Endothelial cell of umbilical vein (primary cell): ENCODE results near the gene LEMD3.

Source experiments
- CTCF ChIP-seq, 2 donors: IDR thresholded peaks; 1 replicate in 1 of 2; 2 replicates in 1 of 2; pipeline ENCODE4 v1.5.1; 2011; ENCODE audit warnings: low read length in 2 of 2, mild to moderate bottlenecking in 2 of 2, moderate library complexity in 2 of 2, control low read depth in 1 of 2, inconsistent platforms in 1 of 2, low read depth in 1 of 2; ENCODE audit not compliant: insufficient read depth in 1 of 2; ENCODE audit errors: extremely low read depth in 1 of 2
- EZH2 ChIP-seq: IDR thresholded peaks from 2 replicates; pipeline ENCODE4 v1.6.1; 2012; ENCODE audit warnings: borderline replicate concordance, low read depth, mild to moderate bottlenecking, moderate library complexity, low read length, inconsistent platforms; ENCODE audit not compliant: severe bottlenecking
- FOS ChIP-seq: IDR thresholded peaks from 2 replicates; pipeline ENCODE4 v1.6.1; 2011; ENCODE audit warnings: mild to moderate bottlenecking, low read length, moderate library complexity, borderline replicate concordance; ENCODE audit not compliant: insufficient read depth
- GATA2 ChIP-seq: IDR thresholded peaks from 2 replicates; pipeline ENCODE4 v1.7.0; 2011; ENCODE audit warnings: low read depth, mild to moderate bottlenecking, moderate library complexity, mixed read lengths, low read length; ENCODE audit not compliant: insufficient read length, insufficient read depth
- JUN ChIP-seq: IDR thresholded peaks from 2 replicates; pipeline ENCODE4 v1.6.1; 2011; ENCODE audit warnings: borderline replicate concordance, low read depth; ENCODE audit not compliant: insufficient read length, insufficient read depth
- MAX ChIP-seq: IDR thresholded peaks from 2 replicates; pipeline ENCODE4 v1.6.1; 2011; ENCODE audit not compliant: insufficient read depth, insufficient read length
- MYC ChIP-seq: IDR thresholded peaks from one replicate; pipeline ENCODE4 v1.6.1; 2011; ENCODE audit warnings: mild to moderate bottlenecking, low read depth, low read length
- POLR2A ChIP-seq: IDR thresholded peaks from 2 replicates; pipeline ENCODE4 v1.6.1; 2012; ENCODE audit warnings: low read depth, mild to moderate bottlenecking, control low read depth, low read length
- POLR2AphosphoS5 ChIP-seq: IDR thresholded peaks from 2 replicates; pipeline ENCODE4 v1.6.1; 2012; ENCODE audit warnings: low read depth, mild to moderate bottlenecking, control low read depth, low read length, moderate library complexity; ENCODE audit not compliant: insufficient read depth

- TF ChIP-seq CTCF (IDR thresholded peaks at IDR 0.05; ENCODE audit: extremely low read depth in 1 of 2, insufficient read depth in 1 of 2, low read depth in 1 of 2, low read length in 2 of 2) = no peak
- no peak for TF ChIP-seq POLR2A
- no peak for TF ChIP-seq EZH2
- TF ChIP-seq MYC = no peak
- TF ChIP-seq POLR2AphosphoS5 = no peak
- peak; percentile 55 for TF ChIP-seq JUN
- no peak for TF ChIP-seq GATA2
- peak; percentile 47 for TF ChIP-seq FOS
- no peak for TF ChIP-seq MAX
These were observed 30.8 kb downstream of the LEMD3 start for GRCh38 chr12:65200007-65200665.
